ENCODE measurements around the gene PFKP.

- TF ChIP-seq CTCF (IDR thresholded peaks at IDR 0.05) = no peak
- TF ChIP-seq POLR2AphosphoS5 (IDR thresholded peaks at IDR 0.05; ENCODE audit: insufficient read depth in 1 of 2, low read depth in 1 of 2) = no peak
These were observed 29.8 kb downstream of the PFKP start for GRCh38 chr10:3097160-3097559.
